Endodermal cell (in vitro differentiated cells): Measurements from ENCODE around the gene IFI6. TPM values are rescaled to one million over a fixed set of nuclear protein-coding genes. Genes with fewer than 3 reads are reported as not detected.

ENCODE experiments used
- DNase-seq: peaks from one replicate; pipeline ENCODE4 v3.0.0-alpha.2; 2017
- H3K27ac ChIP-seq: 2 replicates; pipeline ENCODE4 v1.5.1; 2013; ENCODE audit warnings: mild to moderate bottlenecking, low read depth, low read length, moderate library complexity
- H3K27me3 ChIP-seq: 2 replicates; pipeline ENCODE4 v1.6.1; 2013; ENCODE audit warnings: mild to moderate bottlenecking, low read length, moderate library complexity; ENCODE audit not compliant: insufficient read depth, control insufficient read depth, poor library complexity, severe bottlenecking
- H3K36me3 ChIP-seq: 2 replicates; pipeline ENCODE4 v1.7.0; 2013; ENCODE audit warnings: mild to moderate bottlenecking, low read length, moderate library complexity; ENCODE audit not compliant: control insufficient read depth, insufficient read depth
- H3K4me1 ChIP-seq: one replicate; pipeline ENCODE4 v1.7.0; 2013; ENCODE audit warnings: low read length; ENCODE audit not compliant: control insufficient read depth, insufficient read depth
- H3K4me3 ChIP-seq: 2 replicates; pipeline ENCODE4 v1.5.1; 2013; ENCODE audit warnings: mild to moderate bottlenecking, low read length, moderate library complexity
- H3K9ac ChIP-seq: 2 replicates; pipeline ENCODE4 v1.6.1; 2013; ENCODE audit warnings: mild to moderate bottlenecking, low read length, moderate library complexity; ENCODE audit not compliant: poor library complexity, severe bottlenecking; ENCODE audit errors: extremely low read depth
- H3K9me3 ChIP-seq: 2 replicates; pipeline ENCODE4 v1.6.1; 2013; ENCODE audit warnings: mild to moderate bottlenecking, low read length, moderate library complexity; ENCODE audit not compliant: control insufficient read depth
- H3K27ac Mint-ChIP-seq: 2 replicates; pipeline ENCODE4 v1.8.0; 2020; ENCODE audit warnings: mixed read lengths
- H3K27me3 Mint-ChIP-seq: 2 replicates; pipeline ENCODE4 v1.8.0; 2021; ENCODE audit warnings: mild to moderate bottlenecking, mixed read lengths; ENCODE audit not compliant: insufficient read depth
- H3K36me3 Mint-ChIP-seq: 2 replicates; pipeline ENCODE4 v1.8.0; 2020; ENCODE audit warnings: low read depth, mixed read lengths
- H3K4me1 Mint-ChIP-seq: 2 replicates; pipeline ENCODE4 v1.8.0; 2020; ENCODE audit warnings: mixed read lengths
- H3K4me3 Mint-ChIP-seq: 2 replicates; pipeline ENCODE4 v1.8.0; 2020; ENCODE audit warnings: mild to moderate bottlenecking, moderate library complexity, mixed read lengths
- H3K9me3 Mint-ChIP-seq: 2 replicates; pipeline ENCODE4 v1.8.0; 2020; ENCODE audit warnings: mild to moderate bottlenecking, mixed read lengths
- CTCF ChIP-seq: fragments of 200-600 bp; sonication (generic); conservative IDR thresholded peaks from 2 replicates; pipeline ENCODE4 v1.5.0; 2021; ENCODE audit warnings: antibody characterized with exemption, mild to moderate bottlenecking
- WGBS, 2 experiments: methylation state at CpG; one replicate each; pipeline versions ENCODE4 v1.1.5 to v1.1.7; 2013; ENCODE audit warnings: missing lambda C conversion rate in 2 of 2, mixed read lengths in 1 of 2; ENCODE audit not compliant: insufficient coverage in 1 of 2, insufficient read length in 1 of 2; 5-methylcytosine and 5-hydroxymethylcytosine counted together
- total RNA-seq, 2 donors: library from RNA; stranded (reverse); fragmentation: NEBNext Ultra II Directional in 1 of 2; extraction: Animal tissue kit (Norgen Biotek cat#: 25700) in 1 of 2; gene quantifications; 2 replicates in 1 of 2; 3 replicates in 1 of 2; pipeline ENCODE4 v1.2.1, GENCODE V29; 2021

IFI6 gene
- total RNA-seq, 2 donors from 2014 or later = 0.71 to 1.1 TPM

- Histone ChIP-seq H3K9me3 (no peaks in the 10 kb centered on the region), H3K4me3 (no peak overlapping the region), H3K27ac (no peak overlapping the region), H3K9ac (no peak overlapping the region), H3K27me3 (peaks cover 18% of the 10 kb centered on the region), H3K36me3 (no peaks in the 10 kb centered on the region), H3K4me1 (no peaks in the 10 kb centered on the region)
- Mint-ChIP-seq H3K4me1 (peaks cover 4% of the 10 kb centered on the region), H3K36me3 (no peaks in the 10 kb centered on the region), H3K4me3 (no peak overlapping the region), H3K27me3 (peaks cover 26% of the 10 kb centered on the region), H3K27ac (no peak overlapping the region), H3K9me3 (no peaks in the 10 kb centered on the region)
- 88 to 100% methylated on average over 1 to 5 of the region's 5 CpGs for WGBS, 2 experiments
- no peak for DNase-seq
- no peak for TF ChIP-seq CTCF
These were observed 33.8 kb downstream of the IFI6 start for GRCh38 chr1:27638047-27638734.

GRCh38 chr1:27635396-27636142 is 36.4 kb downstream of the IFI6 start:
- TF ChIP-seq CTCF = no peak
- peak; percentile 32 for DNase-seq
- peaks cover 20% of the 10 kb centered on the region for H3K27me3 ChIP-seq
- 89 to 92% methylated on average over 9 to 11 of the region's 11 CpGs for WGBS, 2 experiments
- no peak overlapping the region for H3K4me3 ChIP-seq
- no peak overlapping the region for H3K9ac ChIP-seq
- Mint-ChIP-seq H3K27ac (no peak overlapping the region), H3K36me3 (no peaks in the 10 kb centered on the region), H3K4me1 (peaks cover 4% of the 10 kb centered on the region), H3K9me3 (no peaks in the 10 kb centered on the region), H3K4me3 (no peak overlapping the region), H3K27me3 (peaks cover 39% of the 10 kb centered on the region)
- H3K36me3 ChIP-seq = no peaks in the 10 kb centered on the region
- no peak overlapping the region for H3K27ac ChIP-seq
- H3K4me1 ChIP-seq = no peaks in the 10 kb centered on the region
- H3K9me3 ChIP-seq = no peaks in the 10 kb centered on the region

- Histone ChIP-seq H3K27ac (no peak within 1 kb of the TSS), H3K9ac (no peak within 1 kb of the TSS), H3K27me3 (peaks cover 20% of the 10 kb centered on the region), H3K4me1 (no peaks in the 10 kb centered on the region), H3K4me3 (peak within 1 kb of the TSS; percentile 60), H3K36me3 (no peaks in the 10 kb centered on the region), H3K9me3 (no peaks in the 10 kb centered on the region)
- Mint-ChIP-seq H3K4me3 (peak within 1 kb of the TSS; percentile 48), H3K27me3 (peaks cover 39% of the 10 kb centered on the region), H3K4me1 (peaks cover 2% of the 10 kb centered on the region), H3K36me3 (no peaks in the 10 kb centered on the region), H3K27ac (no peak within 1 kb of the TSS), H3K9me3 (no peaks in the 10 kb centered on the region)
- WGBS, 2 experiments = 90 to 100% methylated on average over 3 to 28 of the region's 28 CpGs
- no peak for TF ChIP-seq CTCF
- DNase-seq = no peak
These were observed 37.0 kb downstream of the IFI6 start, which contains the start of gene FGR for GRCh38 chr1:27634985-27635367. Gene FGR (minus strand): TSS chr1:27635185. CDS start chr1:27623916, 11,269 bp downstream.
